ENCODE results near the gene OR2W3.

OR2W3 gene

DNA sequence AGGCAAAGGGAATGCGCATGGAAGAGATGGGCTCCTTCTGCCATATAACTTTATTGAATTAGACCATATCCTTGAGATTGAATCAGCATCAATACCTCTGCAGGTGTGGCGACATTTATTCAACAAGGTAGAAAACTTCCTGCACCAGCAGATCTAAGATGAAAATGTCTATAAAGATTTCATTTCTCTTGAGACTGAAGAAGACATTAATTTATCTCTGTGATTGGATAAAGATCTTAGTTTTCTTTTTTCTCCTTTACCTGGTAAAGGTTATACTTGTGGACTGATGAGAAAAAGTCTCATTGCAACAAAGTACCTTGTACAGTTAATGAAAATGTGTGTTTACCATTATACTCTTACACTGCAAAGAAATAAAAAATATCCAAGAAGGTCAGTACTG, 24.6 kb downstream of the OR2W3 start, which contains the start of gene OR2T8:
TSS of gene OR2T8 (plus strand) at position 301 of the 400 bp plus-strand sequence. CDS start 766 bp downstream, outside the sequence.
- DNase-seq (ENCODE audit: low spot score): no peak

DNA sequence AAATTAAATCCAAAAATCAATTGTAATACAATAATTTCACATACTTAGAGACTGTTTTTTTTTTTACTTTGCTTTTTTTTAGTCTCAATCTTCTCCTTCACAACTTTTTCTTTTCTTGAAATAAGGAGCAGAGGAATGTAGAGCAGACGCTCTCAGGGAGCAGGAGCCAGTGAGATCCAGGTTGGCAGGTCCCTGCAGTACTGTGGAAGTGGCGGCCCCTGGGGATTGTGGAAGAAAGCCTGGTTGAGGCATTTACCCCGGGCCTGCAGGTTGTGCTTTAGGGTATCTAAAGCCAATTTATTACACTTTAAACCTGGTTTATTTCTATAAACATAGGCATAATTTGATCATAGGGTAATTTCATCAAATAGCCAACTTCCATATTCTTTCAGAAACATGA, 28.6 kb downstream of the OR2W3 start:
- DNase-seq (ENCODE audit: low spot score): no peak

DNA sequence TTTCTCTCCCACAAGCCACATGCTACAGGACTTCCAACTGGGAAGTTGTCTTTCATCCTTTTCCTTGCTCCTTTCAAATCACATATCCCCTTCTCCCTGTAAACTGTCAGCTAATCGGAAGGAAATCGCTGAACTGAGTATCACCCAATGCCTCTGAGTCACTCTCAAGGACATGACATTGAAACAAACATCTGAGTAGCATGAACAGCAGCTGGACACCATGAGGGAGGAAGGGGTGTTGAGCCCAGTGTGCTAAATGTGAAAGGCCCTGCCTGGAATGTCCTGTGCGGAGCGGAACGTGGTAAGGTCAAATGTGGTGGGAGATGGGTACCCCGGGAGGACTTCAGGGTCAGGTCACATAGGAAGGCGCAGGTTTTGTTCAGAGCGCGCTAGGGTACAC, 29.5 kb downstream of the OR2W3 start, which contains the start of gene OR2AJ1:
TSS of gene OR2AJ1 (plus strand) at position 22 of the 400 bp plus-strand sequence. CDS start 8,880 bp downstream, outside the sequence.
- DNase-seq (ENCODE audit: low spot score): no peak

DNA sequence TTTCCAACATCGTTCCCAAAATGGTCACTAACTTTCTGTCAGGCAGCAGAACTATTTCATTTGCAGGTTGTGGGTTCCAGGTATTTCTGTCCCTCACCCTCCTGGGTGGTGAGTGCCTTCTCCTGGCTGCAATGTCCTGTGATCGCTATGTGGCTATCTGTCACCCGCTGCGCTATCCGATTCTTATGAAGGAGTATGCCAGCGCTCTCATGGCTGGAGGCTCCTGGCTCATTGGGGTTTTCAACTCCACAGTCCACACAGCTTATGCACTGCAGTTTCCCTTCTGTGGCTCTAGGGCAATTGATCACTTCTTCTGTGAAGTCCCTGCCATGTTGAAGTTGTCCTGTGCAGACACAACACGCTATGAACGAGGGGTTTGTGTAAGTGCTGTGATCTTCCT, 38.6 kb downstream of the OR2W3 start:
- no peak for DNase-seq (ENCODE audit: low spot score)

DNA sequence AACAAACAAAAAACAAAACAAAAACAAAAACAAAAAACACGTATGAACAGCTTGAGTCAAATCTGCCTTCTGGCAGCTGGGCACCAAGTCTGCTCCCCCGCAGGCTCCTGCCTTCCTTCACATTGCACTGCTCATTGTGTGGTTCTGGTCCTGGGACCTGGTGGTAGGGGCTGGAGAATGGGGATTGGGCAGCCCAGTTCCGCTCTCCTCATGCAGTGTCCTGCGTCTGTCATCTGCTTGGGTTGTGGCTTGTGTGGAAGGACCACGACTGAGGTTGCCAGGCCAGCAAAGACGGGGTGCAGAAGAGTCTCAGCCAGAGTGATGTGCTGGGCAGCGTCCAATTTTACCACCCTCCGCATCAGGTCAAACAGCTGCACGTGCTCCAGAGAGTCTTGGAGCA, 40.4 kb downstream of the OR2W3 start:
- no peak for DNase-seq (ENCODE audit: low spot score)

DNA sequence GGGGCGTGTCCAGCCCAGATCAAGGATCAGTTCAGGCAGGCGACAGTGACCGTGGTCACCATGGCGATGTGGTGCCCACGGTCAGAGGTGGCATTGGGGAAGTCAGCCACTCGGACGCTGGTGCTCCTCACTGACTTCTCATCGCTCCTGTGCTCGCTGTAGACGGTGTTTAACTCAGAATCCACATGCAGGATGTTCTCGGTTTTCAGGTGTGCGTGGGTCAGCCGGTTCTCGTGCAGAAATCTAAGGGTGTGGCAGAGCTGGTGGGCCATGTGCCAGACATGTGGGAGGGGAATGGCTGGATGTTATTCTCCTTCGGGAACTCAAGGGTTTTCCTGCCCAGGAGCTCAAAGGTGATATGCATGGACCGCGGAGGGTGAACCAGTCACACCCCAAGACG, 41.0 kb downstream of the OR2W3 start:
- no peak for DNase-seq (ENCODE audit: low spot score)

DNA sequence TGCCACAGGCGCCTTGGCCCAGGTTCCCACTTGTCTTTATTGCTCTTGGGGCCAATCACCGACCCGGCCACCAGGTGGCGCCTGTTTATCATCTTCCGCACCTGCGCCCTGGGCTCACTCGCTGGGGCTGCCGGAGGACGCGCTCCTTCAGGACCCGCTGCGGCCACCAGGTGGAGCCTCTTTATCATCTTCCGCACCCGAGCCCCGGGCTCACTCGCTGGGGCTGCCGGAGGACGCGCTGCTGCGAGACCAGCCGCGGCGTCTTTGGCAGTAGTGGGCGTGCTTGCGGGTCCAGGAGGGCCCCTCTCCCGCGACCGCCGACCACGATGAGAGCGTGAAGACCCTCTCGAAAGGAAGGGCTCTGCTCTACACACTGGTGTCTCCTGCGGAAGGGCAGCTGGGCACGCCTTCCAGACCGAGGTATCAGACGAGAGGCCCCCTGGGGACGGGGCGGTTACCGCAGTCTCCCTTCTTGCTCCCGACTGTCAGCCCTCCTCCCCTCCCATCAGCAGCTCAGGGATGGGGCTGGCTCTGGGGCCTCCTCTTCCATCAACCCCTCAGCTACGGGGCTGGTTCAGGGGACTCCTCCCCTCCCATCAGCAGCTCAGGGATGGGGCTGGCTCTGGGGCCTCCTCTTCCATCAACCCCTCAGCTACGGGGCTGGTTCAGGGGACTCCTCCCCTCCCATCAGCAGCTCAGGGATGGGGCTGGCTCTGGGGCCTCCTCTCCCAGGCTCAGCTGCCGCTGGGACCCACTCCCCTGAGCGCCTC, 41.8 kb downstream of the OR2W3 start:
- DNase-seq (ENCODE audit: low spot score): peak; percentile 4

DNA sequence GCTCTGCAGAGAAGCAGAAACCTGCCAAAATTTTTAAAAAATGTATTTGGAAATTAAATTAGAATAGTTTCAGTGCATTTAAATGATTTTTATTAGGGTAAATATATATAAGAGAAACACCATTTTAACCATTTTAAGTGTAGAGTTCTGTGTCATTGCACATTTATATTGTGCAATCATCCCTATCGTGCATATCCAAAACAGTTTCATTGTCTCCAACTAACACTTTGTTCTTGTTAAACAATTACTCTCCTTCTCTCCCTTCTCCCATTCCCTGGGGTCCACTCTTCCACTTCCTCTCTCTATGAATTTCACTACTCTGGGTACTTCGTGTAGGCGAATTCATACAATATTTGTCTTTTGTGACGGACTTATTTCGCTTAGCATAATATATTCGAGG, 47.2 kb downstream of the OR2W3 start:
- no peak for DNase-seq (ENCODE audit: low spot score)
